ENCODE measurements around the gene OCSTAMP. TPM values are rescaled to one million over a fixed set of nuclear protein-coding genes. Genes with fewer than 3 reads are reported as not detected.

Gene OCSTAMP
- total and polyA plus RNA-seq, 2 experiments from 2014 or later = 0.32 to 0.45 TPM

DNA sequence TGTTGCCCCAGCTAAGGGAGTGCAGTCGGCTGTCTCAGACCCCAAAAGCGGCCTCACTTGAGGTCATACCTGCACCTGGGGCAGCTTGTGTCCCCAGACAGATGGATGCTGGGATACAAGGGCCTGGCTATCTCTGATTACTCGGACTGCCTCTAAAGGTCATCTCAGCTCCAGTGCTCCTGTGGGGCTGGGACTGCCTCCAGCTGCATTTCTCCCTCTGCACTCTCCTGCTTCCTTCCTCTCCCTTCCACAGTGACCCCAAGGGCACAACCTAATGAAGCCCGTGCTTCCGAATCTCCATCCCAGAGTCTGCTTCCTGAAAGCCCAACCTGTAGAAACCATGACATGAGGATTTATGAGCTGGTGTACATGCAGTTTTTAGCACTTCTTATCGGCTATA lies 22.8 kb upstream of the OCSTAMP start (continued):
- TF ChIP-seq ZNF462 (CRISPR knock-in tag; IDR thresholded peaks at IDR 0.05) (no peak), ZNF331 (CRISPR knock-in tag; IDR thresholded peaks at IDR 0.05; ENCODE audit: low read depth) (no peak)

DNA sequence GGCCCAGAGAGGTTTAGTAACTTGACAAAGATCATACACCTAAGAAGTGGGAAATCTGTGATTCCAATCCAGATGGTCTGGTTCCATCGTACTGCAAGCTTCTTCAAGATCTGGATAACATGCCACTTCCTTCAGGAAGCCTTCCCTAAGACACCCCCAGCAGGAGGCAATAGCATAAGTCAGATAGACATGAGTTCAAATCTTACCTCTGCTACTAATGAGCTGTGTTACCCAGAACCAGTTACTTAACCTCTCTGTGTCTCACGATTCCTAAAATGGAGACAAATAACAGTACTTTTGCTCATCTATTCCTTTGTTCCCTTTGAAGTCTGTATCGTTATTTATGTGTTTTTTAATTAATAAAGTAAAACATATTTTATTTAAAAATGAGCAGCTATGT lies 22.3 kb upstream of the OCSTAMP start:
- H3K27ac Mint-ChIP-seq = no peak overlapping the region
- Histone ChIP-seq H3K9me2 (ENCODE audit: insufficient read depth) (no peaks in the 10 kb centered on the region), H3K79me2 (replicated peaks; ENCODE audit: insufficient read depth) (no peaks in the 10 kb centered on the region), H3F3A (replicated peaks; ENCODE audit: low read depth) (no peaks in the 10 kb centered on the region), H3K4me1 (ENCODE audit: insufficient read depth) (no peaks in the 10 kb centered on the region), H3K27ac (ENCODE audit: low read depth) (no peak overlapping the region), H3K36me3 (ENCODE audit: insufficient read depth) (no peaks in the 10 kb centered on the region), H3K27me3 (ENCODE audit: insufficient read depth) (no peaks in the 10 kb centered on the region), H2AFZ (no peak overlapping the region), H3K4me3 (no peak overlapping the region), H4K20me1 (replicated peaks; ENCODE audit: insufficient read depth) (no peaks in the 10 kb centered on the region), H3K4me2 (no peak overlapping the region)
- TF ChIP-seq STAT1 (IDR thresholded peaks at IDR 0.05; ENCODE audit: unreplicated experiment) (no peak), NANOG (IDR thresholded peaks at IDR 0.05; ENCODE audit: borderline replicate concordance) (no peak), EZH2phosphoT487 (IDR thresholded peaks at IDR 0.05; ENCODE audit: unreplicated experiment) (no peak)
- H3K36me3 Mint-ChIP-seq (ENCODE audit: low read depth) = peaks cover 3% of the 10 kb centered on the region; the same call in 1 of the 3 replicates
- peaks cover 3% of the 10 kb centered on the region for H3K27me3 Mint-ChIP-seq (ENCODE audit: insufficient read depth, low read depth, poor library complexity)
- H3K4me3 Mint-ChIP-seq = no peak overlapping the region
- H3K9me3 Mint-ChIP-seq = no peaks in the 10 kb centered on the region
- ATAC-seq (no peak), DNase-seq (ENCODE audit: low spot score) (no peak)
- H3K4me1 Mint-ChIP-seq = peaks cover 4% of the 10 kb centered on the region; the same call in 2 of the 3 replicates

DNA sequence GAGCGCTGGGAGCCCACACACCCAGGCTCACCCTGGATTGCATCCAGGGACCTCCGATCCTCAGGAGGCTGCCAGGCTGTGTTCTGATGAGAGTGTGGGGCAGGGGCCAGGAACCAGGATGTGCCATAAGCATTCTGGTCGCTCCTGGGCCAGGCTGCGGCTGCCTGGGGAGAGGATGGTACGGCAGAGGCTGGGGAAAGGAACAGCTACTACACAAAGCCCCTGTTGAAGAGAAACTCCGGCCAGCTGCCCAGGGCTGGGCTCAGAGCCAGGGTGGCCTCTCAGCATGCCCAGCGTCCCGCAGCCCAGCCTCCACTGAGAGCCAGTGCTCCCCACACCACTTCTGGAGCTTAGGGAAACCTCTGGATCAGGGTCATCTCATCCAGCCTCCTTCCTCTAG lies 21.7 kb upstream of the OCSTAMP start:
- Mint-ChIP-seq H3K9me3 (no peaks in the 10 kb centered on the region), H3K27me3 (ENCODE audit: insufficient read depth, low read depth, poor library complexity) (peaks cover 3% of the 10 kb centered on the region), H3K4me3 (no peak overlapping the region), H3K4me1 (peaks cover 4% of the 10 kb centered on the region; the same call in 2 of the 3 replicates), H3K27ac (no peak overlapping the region), H3K36me3 (ENCODE audit: low read depth) (peaks cover 3% of the 10 kb centered on the region; the same call in 1 of the 3 replicates)
- no peak for TF ChIP-seq STAT1 (IDR thresholded peaks at IDR 0.05; ENCODE audit: unreplicated experiment)
- Histone ChIP-seq H3K27ac (ENCODE audit: low read depth) (no peak overlapping the region), H3K27me3 (ENCODE audit: insufficient read depth) (no peaks in the 10 kb centered on the region), H2AFZ (no peak overlapping the region), H3F3A (replicated peaks; ENCODE audit: low read depth) (no peaks in the 10 kb centered on the region), H3K4me2 (no peak overlapping the region), H3K79me2 (replicated peaks; ENCODE audit: insufficient read depth) (no peaks in the 10 kb centered on the region), H3K36me3 (ENCODE audit: insufficient read depth) (no peaks in the 10 kb centered on the region), H3K4me1 (ENCODE audit: insufficient read depth) (no peaks in the 10 kb centered on the region), H3K9me2 (ENCODE audit: insufficient read depth) (no peaks in the 10 kb centered on the region), H4K20me1 (replicated peaks; ENCODE audit: insufficient read depth) (no peaks in the 10 kb centered on the region), H3K4me3 (no peak overlapping the region)
- no peak for ATAC-seq
- no peak for DNase-seq (ENCODE audit: low spot score)

Data from GM23338 (cell line).